Urinary bladder (tissue), 4 donors: ENCODE data around the gene DCLK2. TPM values are rescaled to one million over a fixed set of nuclear protein-coding genes. Genes with fewer than 3 reads are reported as not detected.

Source experiments
- DNase-seq: peaks from one replicate; pipeline ENCODE4 v3.0.0-alpha.2; 2015; ENCODE audit errors: extremely low spot score
- H3K27ac ChIP-seq: one replicate; pipeline ENCODE4 v1.5.1; 2013; ENCODE audit warnings: low read depth, mild to moderate bottlenecking, moderate library complexity
- H3K36me3 ChIP-seq: one replicate; pipeline ENCODE4 v1.6.1; 2013; ENCODE audit warnings: mild to moderate bottlenecking, moderate library complexity; ENCODE audit not compliant: insufficient read depth
- H3K4me1 ChIP-seq: one replicate; pipeline ENCODE4 v1.6.1; 2013; ENCODE audit warnings: mild to moderate bottlenecking, moderate library complexity; ENCODE audit not compliant: insufficient read depth
- H3K4me3 ChIP-seq: one replicate; pipeline ENCODE4 v1.5.1; 2013; ENCODE audit warnings: low read depth, low read length
- WGBS: extraction: QIAGEN DNeasy Blood & Tissue Kit; methylation state at CpG from one replicate; pipeline ENCODE4 v1.1.7; 2013; 5-methylcytosine and 5-hydroxymethylcytosine counted together
- polyA plus RNA-seq: library from polyadenylated mRNA; stranded (reverse); fragments of 200-250 nt; gene quantifications from one replicate; pipeline ENCODE4 v1.2.3, GENCODE V29; 2013
- total RNA-seq: library from RNA; depleted of rRNA; stranded (reverse); fragments of >200 nt; gene quantifications from one replicate; pipeline ENCODE4 v1.2.3, GENCODE V29; 2014
- donor health status: healthy with polysubstance abuse.
- donor health status: healthy.

DCLK2 gene
- 22.2 TPM for total RNA-seq
- polyA plus RNA-seq = 6.2 TPM

GRCh38 chr4:150078041-150078578, at the start of gene DCLK2:
Gene DCLK2 (plus strand): TSS chr4:150078445. CDS start chr4:150079028, 583 bp downstream.
- WGBS = under 1% methylated on average over 67 of the region's 68 CpGs
- H3K27ac ChIP-seq = peak within 1 kb of the TSS; percentile 52
- no peak for DNase-seq
- H3K4me1 ChIP-seq = no peaks in the 10 kb centered on the region
- H3K36me3 ChIP-seq = no peaks in the 10 kb centered on the region
- peak within 1 kb of the TSS; percentile 74 for H3K4me3 ChIP-seq

- no peak for DNase-seq
- no peaks in the 10 kb centered on the region for H3K4me1 ChIP-seq
- WGBS = 88% methylated on average over 7 of the region's 7 CpGs
These were observed 45.7 kb upstream of the DCLK2 start for GRCh38 chr4:150032541-150032940.

GRCh38 chr4:150033081-150033480, 45.2 kb upstream of the DCLK2 start:
- H3K4me3 ChIP-seq = no peak overlapping the region
- H3K27ac ChIP-seq = no peak overlapping the region
- H3K4me1 ChIP-seq = no peaks in the 10 kb centered on the region
- no peaks in the 10 kb centered on the region for H3K36me3 ChIP-seq
- 61% methylated on average over 4 of the region's 4 CpGs for WGBS
- DNase-seq = no peak

More at GRCh38 chr4:150032541-150032940, 45.7 kb upstream of the DCLK2 start:
- H3K27ac ChIP-seq = no peak overlapping the region
- H3K36me3 ChIP-seq = no peaks in the 10 kb centered on the region
- H3K4me3 ChIP-seq = no peak overlapping the region

GRCh38 chr4:150033901-150034300, 44.3 kb upstream of the DCLK2 start:
- WGBS = 31% methylated on average over 2 of the region's 2 CpGs
- Histone ChIP-seq H3K27ac (no peak overlapping the region), H3K4me3 (no peak overlapping the region), H3K4me1 (no peaks in the 10 kb centered on the region), H3K36me3 (no peaks in the 10 kb centered on the region)
- DNase-seq = no peak

GRCh38 chr4:150037251-150037856, 40.9 kb upstream of the DCLK2 start:
- H3K36me3 ChIP-seq = no peaks in the 10 kb centered on the region
- H3K4me3 ChIP-seq = no peak overlapping the region
- 60% methylated on average over 6 of the region's 6 CpGs for WGBS
- DNase-seq = no peak
- H3K4me1 ChIP-seq = no peaks in the 10 kb centered on the region
- no peak overlapping the region for H3K27ac ChIP-seq

GRCh38 chr4:150038335-150039076, 39.7 kb upstream of the DCLK2 start:
- Histone ChIP-seq H3K4me1 (no peaks in the 10 kb centered on the region), H3K36me3 (no peaks in the 10 kb centered on the region), H3K4me3 (no peak overlapping the region), H3K27ac (no peak overlapping the region)
- DNase-seq = no peak
- WGBS = 66% methylated on average over 6 of the region's 6 CpGs

- Histone ChIP-seq H3K27ac (no peak overlapping the region), H3K4me3 (no peak overlapping the region), H3K4me1 (no peaks in the 10 kb centered on the region), H3K36me3 (no peaks in the 10 kb centered on the region)
- WGBS = 68% methylated on average over 2 of the region's 2 CpGs
- no peak for DNase-seq
These were observed 38.7 kb upstream of the DCLK2 start for GRCh38 chr4:150039274-150040127.

- no peaks in the 10 kb centered on the region for H3K36me3 ChIP-seq
- no peak overlapping the region for H3K4me3 ChIP-seq
- 89% methylated on average over 3 of the region's 3 CpGs for WGBS
- H3K27ac ChIP-seq = no peak overlapping the region
- no peaks in the 10 kb centered on the region for H3K4me1 ChIP-seq
- DNase-seq = no peak
These were observed 33.7 kb upstream of the DCLK2 start for GRCh38 chr4:150044517-150044916.

GRCh38 chr4:150045410-150045809, 32.8 kb upstream of the DCLK2 start:
- WGBS = 82% methylated on average over 3 of the region's 3 CpGs
- no peak for DNase-seq
- H3K27ac ChIP-seq = no peak overlapping the region
- no peak overlapping the region for H3K4me3 ChIP-seq
- H3K36me3 ChIP-seq = no peaks in the 10 kb centered on the region
- no peaks in the 10 kb centered on the region for H3K4me1 ChIP-seq

- Histone ChIP-seq H3K27ac (no peak overlapping the region), H3K4me3 (no peak overlapping the region), H3K4me1 (no peaks in the 10 kb centered on the region), H3K36me3 (no peaks in the 10 kb centered on the region)
- 53% methylated on average over 5 of the region's 5 CpGs for WGBS
- no peak for DNase-seq
These were observed 31.5 kb upstream of the DCLK2 start for GRCh38 chr4:150046728-150047217.

GRCh38 chr4:150047546-150047945, 30.7 kb upstream of the DCLK2 start:
- Histone ChIP-seq H3K36me3 (no peaks in the 10 kb centered on the region), H3K4me3 (no peak overlapping the region), H3K4me1 (no peaks in the 10 kb centered on the region), H3K27ac (no peak overlapping the region)
- no peak for DNase-seq

GRCh38 chr4:150049682-150050081, 28.6 kb upstream of the DCLK2 start:
- Histone ChIP-seq H3K27ac (no peak overlapping the region), H3K4me1 (no peaks in the 10 kb centered on the region), H3K4me3 (no peak overlapping the region), H3K36me3 (no peaks in the 10 kb centered on the region)
- DNase-seq = no peak
- WGBS = 87% methylated on average over 4 of the region's 4 CpGs

GRCh38 chr4:150050566-150050965, 27.7 kb upstream of the DCLK2 start:
- no peak overlapping the region for H3K27ac ChIP-seq
- no peaks in the 10 kb centered on the region for H3K36me3 ChIP-seq
- 95% methylated on average over 4 of the region's 4 CpGs for WGBS
- H3K4me1 ChIP-seq = no peaks in the 10 kb centered on the region
- H3K4me3 ChIP-seq = no peak overlapping the region
- DNase-seq = no peak
